GM19351 (cell line): ENCODE data around the gene GLRA1.
"Not testable (repeated sequence)": the region's sequence is repeated elsewhere in the genome, so short reads cannot be mapped to it uniquely, and the experiment has no call there.

Source experiments
- ATAC-seq: cut with Tn5 transposase; IDR thresholded peaks from one replicate; pipeline ENCODE4 v1.9.1; 2021; ENCODE audit warnings: mild to moderate bottlenecking, moderate library complexity; ENCODE audit not compliant: unreplicated experiment

Gene GLRA1

GRCh38 chr5:151921916-151922315, 2.7 kb downstream of the GLRA1 start:
- ATAC-seq: no peak

DNA sequence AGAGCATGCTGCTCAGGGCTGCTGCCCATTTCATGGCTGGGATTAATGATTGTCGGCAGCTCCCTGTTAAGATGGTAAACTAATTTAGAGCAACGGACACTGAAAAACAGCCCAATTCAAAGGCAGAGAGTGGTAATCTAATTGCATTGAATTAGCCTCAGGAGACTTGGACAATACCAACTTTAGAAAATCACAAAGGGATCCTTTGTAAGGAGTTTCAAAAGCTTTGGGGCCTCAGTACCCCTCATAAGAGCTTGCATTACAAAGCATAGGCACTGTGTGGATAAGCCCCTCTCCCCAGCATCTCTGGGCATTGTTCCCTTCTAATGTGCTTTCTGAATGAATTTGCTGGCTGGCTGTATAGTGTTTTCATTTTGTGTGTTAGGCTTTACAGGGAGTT, 6.7 kb downstream of the GLRA1 start:
- no peak for ATAC-seq

DNA sequence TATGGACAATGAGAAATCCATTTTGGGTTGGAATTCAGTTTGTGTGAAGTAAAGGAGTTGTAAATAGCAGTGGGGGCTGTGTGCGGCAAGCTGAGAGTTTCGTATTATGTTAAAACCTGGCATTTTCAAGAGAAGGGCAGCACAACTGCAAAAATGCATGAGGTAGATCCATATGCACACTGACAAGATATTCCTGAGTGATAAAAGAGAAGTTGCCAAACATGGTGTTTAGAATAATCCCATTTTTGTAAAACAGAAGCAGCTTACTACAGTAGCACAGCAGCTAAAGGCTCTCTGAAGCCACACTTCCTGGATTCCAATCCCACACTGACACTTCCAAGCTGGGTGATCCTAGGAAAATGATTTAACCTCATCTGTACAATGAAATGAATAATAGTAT, 11.2 kb downstream of the GLRA1 start:
- no peak for ATAC-seq

DNA sequence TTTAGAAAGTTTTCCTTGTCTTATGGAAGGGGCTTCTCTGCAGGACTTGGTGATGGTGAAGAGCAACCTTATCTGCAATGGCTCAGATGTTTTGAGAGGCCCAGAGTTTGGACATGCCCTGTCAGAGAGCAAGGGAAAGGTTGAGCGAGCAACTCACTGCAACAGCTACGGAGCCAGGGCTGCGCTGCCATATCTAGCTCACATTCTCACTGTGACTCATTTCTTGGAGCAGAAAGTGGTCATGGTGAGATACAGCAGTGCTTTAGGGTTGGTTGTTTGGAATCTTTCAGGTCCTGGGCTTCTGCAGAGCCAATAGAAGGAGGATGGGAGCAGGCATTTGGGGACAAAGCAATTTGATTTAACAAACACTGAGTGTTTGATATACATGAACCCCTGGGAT, 12.3 kb downstream of the GLRA1 start:
- ATAC-seq: no peak

- no peak for ATAC-seq
These were observed 13.6 kb downstream of the GLRA1 start for GRCh38 chr5:151911011-151911410.

DNA sequence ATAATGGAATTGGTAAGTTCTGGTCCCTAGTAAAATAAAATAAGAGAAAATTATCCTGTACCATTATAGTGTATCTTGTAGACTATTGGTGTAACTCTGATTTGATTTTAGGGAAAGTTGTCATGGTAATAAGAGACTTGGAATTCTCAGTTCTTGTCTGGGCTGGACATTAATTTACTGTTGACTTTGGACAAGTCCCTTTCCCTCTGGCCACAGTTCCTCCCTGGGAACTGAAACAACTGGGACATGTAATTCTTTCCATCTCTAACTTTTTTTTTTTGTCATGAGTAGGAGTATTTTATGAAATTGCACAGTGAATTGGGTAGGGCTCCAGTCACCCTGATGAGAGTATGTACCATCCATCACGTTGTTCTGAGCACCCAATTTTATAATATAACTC, 15.0 kb downstream of the GLRA1 start:
- no peak for ATAC-seq

GRCh38 chr5:151906246-151906645, 18.4 kb downstream of the GLRA1 start:
- ATAC-seq: no peak

DNA sequence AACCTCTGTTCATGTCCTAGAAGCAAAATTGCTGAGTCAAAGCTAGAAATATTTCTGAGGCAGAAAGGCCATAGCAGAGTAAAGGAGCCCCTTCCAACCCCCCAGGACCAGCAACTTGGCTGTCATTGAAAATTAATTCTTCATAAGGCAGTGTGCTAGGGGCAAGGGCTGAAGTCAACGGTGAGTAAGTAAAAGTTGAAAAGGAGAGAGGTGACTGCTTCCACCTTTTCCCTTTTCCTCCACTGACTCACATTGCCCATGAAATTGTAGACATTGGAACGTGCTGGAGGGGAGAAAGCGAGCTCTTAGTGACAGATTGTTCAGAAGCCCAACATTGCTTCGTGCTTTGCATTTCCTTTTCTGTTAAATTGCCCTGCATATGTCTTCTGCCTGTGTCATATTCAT, 19.1 kb downstream of the GLRA1 start:
- ATAC-seq: no peak

DNA sequence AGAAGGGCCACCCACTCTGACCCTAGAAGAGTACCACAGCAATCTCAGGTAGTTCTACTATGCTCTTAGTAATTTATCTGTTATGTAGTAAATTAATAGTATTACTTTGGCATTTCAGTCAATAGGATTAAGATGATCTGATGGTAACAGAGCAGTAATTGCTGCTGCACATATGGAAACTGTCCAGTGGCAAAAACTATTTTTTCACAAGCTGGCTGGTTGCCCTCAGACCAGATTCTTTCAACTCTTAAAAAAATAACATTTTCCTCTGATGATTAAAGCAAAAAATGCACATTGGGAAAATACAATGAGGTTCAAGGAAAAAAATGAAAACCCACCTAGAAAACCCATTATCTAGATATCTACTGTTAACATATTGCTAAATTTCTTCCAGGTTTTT, 19.7 kb downstream of the GLRA1 start:
- no peak for ATAC-seq

GRCh38 chr5:151904127-151904526, 20.5 kb downstream of the GLRA1 start:
- no peak for ATAC-seq

DNA sequence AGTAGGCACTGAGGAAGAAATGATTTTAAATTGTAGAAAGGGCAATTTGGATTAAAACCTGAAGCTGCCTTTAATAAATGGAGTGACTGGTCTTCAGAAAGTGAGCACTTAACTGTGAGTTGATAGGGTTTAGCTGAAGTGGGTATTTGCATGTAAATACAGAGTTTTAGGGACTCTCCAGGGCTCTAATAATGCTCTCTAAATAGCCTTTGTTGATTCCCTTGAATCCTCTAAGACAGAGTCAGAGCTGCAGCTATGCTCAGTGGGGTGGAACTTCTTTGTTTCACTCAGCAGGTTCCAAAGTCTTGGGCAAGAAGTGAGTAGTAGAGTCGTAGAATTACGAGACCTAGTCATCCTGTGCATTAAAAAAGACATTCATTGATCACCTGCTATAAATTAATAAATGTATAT, 21.4 kb downstream of the GLRA1 start:
- peak; percentile 92 for ATAC-seq

DNA sequence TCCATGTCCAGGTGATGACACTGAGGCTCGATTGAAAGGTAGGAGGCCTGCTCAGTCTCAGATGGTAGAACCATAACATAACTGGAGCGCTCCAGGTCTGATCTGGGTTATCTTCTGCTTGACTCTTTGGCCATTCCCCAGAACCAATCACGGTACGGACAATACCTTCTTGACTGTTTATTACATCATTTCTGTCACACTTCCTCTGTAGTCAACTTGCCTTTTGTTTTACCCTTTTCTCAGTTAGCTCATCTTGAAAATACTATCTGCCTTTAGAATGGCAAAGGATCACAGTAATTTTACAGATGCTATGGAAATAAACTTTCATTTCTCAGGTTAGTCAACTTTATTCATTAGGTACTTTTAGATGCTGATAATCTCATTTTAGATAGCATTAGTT, 22.4 kb downstream of the GLRA1 start:
- ATAC-seq: peak; percentile 50

DNA sequence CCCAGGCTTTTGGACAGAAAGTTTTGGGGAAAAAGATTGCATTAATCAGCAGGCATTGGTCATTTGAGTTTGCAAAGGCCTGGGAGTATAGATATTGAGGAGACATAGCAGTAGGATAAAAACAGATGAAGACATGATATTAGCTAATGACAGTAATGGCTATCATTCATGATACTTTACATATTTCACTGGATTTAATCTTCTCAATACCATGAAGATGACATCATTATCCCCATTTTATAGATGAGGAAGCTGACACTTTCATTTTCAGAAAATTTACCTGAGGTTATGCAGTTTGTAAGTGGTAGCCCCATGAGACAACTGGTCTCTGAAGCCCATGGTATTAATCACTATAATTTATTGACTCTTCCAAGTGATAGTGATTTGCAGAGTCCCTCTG, 23.0 kb downstream of the GLRA1 start:
- no peak for ATAC-seq

GRCh38 chr5:151900891-151901290, 23.8 kb downstream of the GLRA1 start:
- no peak for ATAC-seq

DNA sequence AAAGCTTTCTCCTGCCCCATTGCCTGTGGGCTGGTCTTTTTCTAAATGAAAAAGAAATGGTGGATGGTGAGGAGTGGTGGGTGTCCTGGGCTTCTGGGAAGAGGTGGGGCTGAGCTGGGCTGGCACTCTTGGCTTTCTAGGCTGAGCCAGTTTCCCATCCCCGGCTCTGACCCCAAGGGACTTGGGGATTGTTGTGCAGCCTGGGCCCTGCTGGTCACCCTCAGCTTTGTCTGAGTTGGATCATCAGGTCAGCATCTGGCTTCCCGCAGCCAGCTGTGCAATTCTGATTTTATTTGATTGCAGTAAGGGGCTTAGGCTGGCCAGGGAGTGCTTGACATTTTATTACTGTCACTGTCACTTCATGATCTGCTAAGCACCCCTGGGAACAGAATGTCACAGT, 25.3 kb downstream of the GLRA1 start:
- no peak for ATAC-seq

GRCh38 chr5:151897896-151898295, 26.8 kb downstream of the GLRA1 start:
- peak; percentile 35 for ATAC-seq

GRCh38 chr5:151897020-151897552, 27.6 kb downstream of the GLRA1 start:
- ATAC-seq: no peak

DNA sequence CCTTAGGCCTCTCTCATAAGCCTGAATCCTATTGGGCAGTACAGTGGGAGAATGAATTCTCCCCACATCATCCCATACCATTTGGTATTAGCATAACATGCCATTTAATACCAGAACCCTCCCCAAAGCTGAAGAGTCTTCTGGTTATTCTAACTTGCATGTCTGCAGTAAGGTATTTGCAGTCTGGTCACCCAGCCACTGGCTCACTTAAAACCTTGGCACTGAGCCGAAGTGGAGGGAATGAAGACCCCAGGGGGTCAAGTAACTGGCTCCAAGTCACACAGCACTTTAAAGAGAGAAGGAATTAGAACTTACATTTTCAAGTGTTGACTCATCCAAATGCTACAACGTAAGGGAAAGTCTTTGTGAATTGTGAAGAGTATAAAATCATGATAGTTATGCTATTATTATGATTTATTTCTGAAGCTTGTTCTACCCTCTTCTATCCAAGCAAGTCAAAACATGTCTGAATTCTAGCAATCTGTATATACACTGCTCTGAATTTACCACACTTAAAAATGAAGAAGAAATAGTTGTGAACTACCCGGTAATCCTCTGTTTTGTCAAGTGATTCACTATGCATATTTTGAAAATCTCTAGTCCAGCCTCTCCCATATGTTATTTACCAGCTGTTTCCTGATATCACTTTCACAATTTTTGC, 28.5 kb downstream of the GLRA1 start:
- ATAC-seq: no peak

DNA sequence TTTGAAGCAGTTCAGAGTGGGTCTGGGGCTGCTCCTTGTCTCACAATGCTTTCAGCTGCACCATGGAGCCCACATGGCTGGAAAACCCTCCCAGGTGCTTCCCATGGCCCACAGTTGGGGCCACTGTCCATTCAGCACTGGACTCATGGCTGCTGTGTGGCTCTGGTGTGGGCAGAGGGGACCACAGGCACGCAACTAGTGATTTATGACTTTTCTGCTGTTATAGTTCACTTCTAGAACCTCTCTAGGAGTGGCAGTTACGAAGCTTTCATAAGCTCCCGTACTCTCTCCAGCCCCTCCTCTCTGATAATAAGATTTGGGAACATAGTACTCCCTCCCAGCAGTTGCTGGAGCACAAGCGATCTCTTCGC, 29.0 kb downstream of the GLRA1 start:
- no peak for ATAC-seq

DNA sequence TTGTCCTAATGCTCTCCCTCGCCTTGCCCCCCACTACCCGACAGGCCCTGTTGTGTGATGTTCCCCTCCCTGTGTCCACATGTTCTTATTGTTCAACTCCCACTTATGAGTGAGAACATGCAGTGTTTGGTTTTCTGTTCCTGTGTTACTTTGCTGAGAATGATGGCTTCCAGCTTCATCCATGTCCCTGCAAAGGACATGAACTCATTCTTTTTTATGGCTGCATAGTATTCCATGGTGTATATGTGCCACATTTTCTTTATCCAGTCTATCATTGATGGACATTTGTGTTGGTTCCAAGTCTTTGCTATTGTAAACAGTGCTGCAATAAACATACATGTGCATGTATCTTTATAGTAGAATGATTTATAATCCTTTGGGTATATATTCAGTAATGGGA, 31.2 kb downstream of the GLRA1 start:
- ATAC-seq: not testable (repeated sequence)

GRCh38 chr5:151892393-151892792, 32.3 kb downstream of the GLRA1 start:
- no peak for ATAC-seq

DNA sequence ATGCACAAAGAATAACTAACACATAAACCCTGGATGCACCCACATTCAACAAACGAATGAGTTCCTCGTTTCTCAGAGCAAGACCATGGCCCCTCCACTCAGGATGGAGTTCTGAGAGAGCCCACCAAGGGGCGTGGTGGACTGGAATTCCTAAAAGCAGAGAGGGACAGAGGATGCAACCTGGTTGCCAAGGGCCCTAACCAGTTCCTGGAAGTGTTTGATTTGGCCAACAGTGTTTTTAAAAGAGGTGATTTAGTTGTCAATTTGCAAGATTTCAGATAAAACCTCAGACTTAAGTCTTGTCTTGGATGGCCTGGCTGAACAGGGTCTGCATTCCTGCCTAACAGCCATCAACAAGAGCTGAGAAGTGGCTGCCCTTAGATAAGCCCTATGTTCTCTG, 34.4 kb downstream of the GLRA1 start:
- no peak for ATAC-seq

DNA sequence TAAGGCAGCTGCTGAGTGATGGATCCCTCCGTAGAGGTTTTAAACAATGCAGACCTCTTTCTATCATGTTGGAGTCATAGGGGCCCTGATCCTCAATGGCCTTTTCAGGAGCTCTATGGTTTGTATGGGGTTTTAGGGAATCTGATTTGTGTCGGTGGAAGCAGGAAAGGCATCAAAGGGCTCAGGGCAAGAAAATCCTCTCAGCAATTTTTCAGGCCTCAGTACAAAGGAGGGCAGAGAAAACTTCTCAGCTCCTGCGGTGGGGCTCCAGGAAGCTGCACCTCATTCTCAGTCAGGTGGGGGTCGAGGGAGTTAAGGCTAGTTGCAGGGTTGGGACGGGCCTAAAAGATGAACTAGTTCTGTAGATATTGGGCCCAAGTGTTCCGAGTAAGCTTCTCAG, 35.0 kb downstream of the GLRA1 start:
- no peak for ATAC-seq
